Right lobe of liver (tissue), 4 donors: Measurements from ENCODE around the gene C9orf152.

Experiments used
- POLR2A ChIP-seq: fragments of 450-650 bp; IDR thresholded peaks from one replicate; pipeline ENCODE4 v1.6.1; 2017; ENCODE audit warnings: antibody characterized with exemption, mild to moderate bottlenecking
- TF ChIP-seq, protein P1 (sequence below), 4 donors: fragments of 200-600 bp in 3 of 4; fragments of 450-650 bp in 1 of 4; IDR thresholded peaks; one replicate each; pipeline versions ENCODE4 v1.5.1 to v1.8.0; 2016 to 2022; ENCODE audit warnings: antibody characterized with exemption in 4 of 4, mild to moderate bottlenecking in 2 of 4
- donor health status: DM: no; HTN: no; CAD: no.
- donor health status: DM: no; HTN: no; CAD: no.
- donor health status: DM: no; HTN: yes; CAD: no.

DNA sequence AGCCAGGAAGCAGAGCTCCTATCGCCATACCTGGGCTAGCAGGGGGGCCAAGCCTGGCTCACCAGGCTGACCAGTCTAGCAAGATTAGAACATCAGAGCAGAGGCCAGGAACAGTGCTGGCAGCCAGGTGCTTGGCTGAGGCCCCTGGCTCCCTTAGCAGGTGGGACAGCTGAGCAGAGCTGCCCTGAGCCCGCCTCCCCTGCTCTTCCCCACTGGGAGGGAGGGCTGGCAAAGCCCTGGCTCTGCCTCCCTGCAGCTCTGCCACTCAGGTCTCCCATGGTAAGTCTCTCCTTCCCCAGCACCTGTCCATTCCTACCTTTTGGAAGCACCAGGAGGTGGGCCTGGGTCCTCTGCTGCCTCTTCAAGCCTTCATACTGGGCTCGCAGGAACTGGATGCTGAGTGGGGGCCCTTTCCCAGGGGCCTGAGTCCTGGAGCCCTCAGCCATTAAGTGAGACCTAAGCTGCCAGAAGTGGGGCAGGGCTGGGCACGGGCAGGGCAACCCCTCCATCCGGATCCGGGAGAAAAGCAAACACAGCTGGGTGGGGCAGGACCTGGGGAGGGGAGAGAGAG lies 803 bp downstream of the C9orf152 start:
- TF ChIP-seq, protein P1, sequence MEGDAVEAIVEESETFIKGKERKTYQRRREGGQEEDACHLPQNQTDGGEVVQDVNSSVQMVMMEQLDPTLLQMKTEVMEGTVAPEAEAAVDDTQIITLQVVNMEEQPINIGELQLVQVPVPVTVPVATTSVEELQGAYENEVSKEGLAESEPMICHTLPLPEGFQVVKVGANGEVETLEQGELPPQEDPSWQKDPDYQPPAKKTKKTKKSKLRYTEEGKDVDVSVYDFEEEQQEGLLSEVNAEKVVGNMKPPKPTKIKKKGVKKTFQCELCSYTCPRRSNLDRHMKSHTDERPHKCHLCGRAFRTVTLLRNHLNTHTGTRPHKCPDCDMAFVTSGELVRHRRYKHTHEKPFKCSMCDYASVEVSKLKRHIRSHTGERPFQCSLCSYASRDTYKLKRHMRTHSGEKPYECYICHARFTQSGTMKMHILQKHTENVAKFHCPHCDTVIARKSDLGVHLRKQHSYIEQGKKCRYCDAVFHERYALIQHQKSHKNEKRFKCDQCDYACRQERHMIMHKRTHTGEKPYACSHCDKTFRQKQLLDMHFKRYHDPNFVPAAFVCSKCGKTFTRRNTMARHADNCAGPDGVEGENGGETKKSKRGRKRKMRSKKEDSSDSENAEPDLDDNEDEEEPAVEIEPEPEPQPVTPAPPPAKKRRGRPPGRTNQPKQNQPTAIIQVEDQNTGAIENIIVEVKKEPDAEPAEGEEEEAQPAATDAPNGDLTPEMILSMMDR (IDR thresholded peaks at IDR 0.05) = no peak
- TF ChIP-seq POLR2A = no peak
